Naive thymus-derived CD4-positive, alpha-beta T cell (primary cell): ENCODE measurements around the gene BBS2. TPM values are rescaled to one million over a fixed set of nuclear protein-coding genes. Genes with fewer than 3 reads are reported as not detected.

Source experiments
- ATAC-seq: fragments of 150-1000 bp; cut with Tn5 transposase; 2 replicates; pipeline ENCODE4 v1.10.0; 2021; ENCODE audit warnings: mild to moderate bottlenecking, moderate library complexity
- CTCF ChIA-PET: fragments of 350-600 bp; sonication (Branson Sonifier 250); formaldehyde crosslinking; loops from one replicate; lab custom pipeline; 2021; ENCODE audit warnings: antibody characterized with exemption; lab: Charles Lee
- POLR2A ChIA-PET: fragments of 350-600 bp; sonication (Branson Sonifier 250); formaldehyde crosslinking; loops from one replicate; lab custom pipeline; 2021; ENCODE audit warnings: antibody characterized with exemption, inconsistent platforms; lab: Charles Lee
- DNase-seq, 9 donors: peaks; one replicate each; pipeline versions ENCODE4 v3.0.0 to v3.0.0-alpha.2; 2020 to 2022; ENCODE audit warnings: mixed read lengths in 1 of 9
- H3K27ac ChIP-seq: one replicate; pipeline ENCODE4 v1.7.0; 2013; ENCODE audit warnings: mild to moderate bottlenecking, low read depth, low read length, moderate library complexity
- H3K27me3 ChIP-seq, 2 donors: one replicate each; pipeline ENCODE4 v1.7.0; 2013; ENCODE audit warnings: low read length in 2 of 2, mild to moderate bottlenecking in 2 of 2, moderate library complexity in 2 of 2; ENCODE audit not compliant: control insufficient read depth in 2 of 2, insufficient read depth in 2 of 2
- H3K36me3 ChIP-seq, 3 experiments: 1 replicate in 2 of 3; 2 replicates in 1 of 3; pipeline ENCODE4 v1.7.0; 2013; ENCODE audit warnings: low read length in 3 of 3, mild to moderate bottlenecking in 3 of 3, moderate library complexity in 1 of 3; ENCODE audit not compliant: insufficient read depth in 3 of 3, control insufficient read depth in 2 of 3
- H3K4me1 ChIP-seq, 2 donors: one replicate each; pipeline ENCODE4 v1.7.0; 2013; ENCODE audit warnings: low read length in 2 of 2, mild to moderate bottlenecking in 2 of 2, moderate library complexity in 1 of 2; ENCODE audit not compliant: control insufficient read depth in 2 of 2, insufficient read depth in 2 of 2
- H3K4me3 ChIP-seq: 2 replicates; pipeline ENCODE4 v1.7.0; 2013; ENCODE audit warnings: mild to moderate bottlenecking, low read length
- H3K9me3 ChIP-seq, 3 experiments: 1 replicate in 2 of 3; 2 replicates in 1 of 3; pipeline ENCODE4 v1.7.0; 2013; ENCODE audit warnings: low read length in 3 of 3; ENCODE audit not compliant: control insufficient read depth in 2 of 3
- H3K27ac Mint-ChIP-seq, 9 donors: one replicate each; pipeline ENCODE4 v1.8.0; 2020 to 2022; ENCODE audit warnings: mixed read lengths in 9 of 9, mild to moderate bottlenecking in 8 of 9, moderate library complexity in 5 of 9, inconsistent platforms in 2 of 9
- H3K27me3 Mint-ChIP-seq, 5 donors: one replicate each; pipeline ENCODE4 v1.8.0; 2021 to 2022; ENCODE audit warnings: mixed read lengths in 5 of 5, mild to moderate bottlenecking in 1 of 5
- H3K36me3 Mint-ChIP-seq, 5 donors: one replicate each; pipeline ENCODE4 v1.8.0; 2020 to 2022; ENCODE audit warnings: mixed read lengths in 5 of 5, mild to moderate bottlenecking in 3 of 5, inconsistent platforms in 1 of 5
- H3K4me1 Mint-ChIP-seq, 7 donors: one replicate each; pipeline ENCODE4 v1.8.0; 2020 to 2022; ENCODE audit warnings: mixed read lengths in 7 of 7, mild to moderate bottlenecking in 3 of 7, inconsistent platforms in 1 of 7
- H3K4me3 Mint-ChIP-seq, 10 donors: one replicate each; pipeline ENCODE4 v1.8.0; 2020 to 2022; ENCODE audit warnings: mild to moderate bottlenecking in 10 of 10, mixed read lengths in 10 of 10, moderate library complexity in 6 of 10, inconsistent platforms in 2 of 10
- H3K9me3 Mint-ChIP-seq, 11 donors: one replicate each; pipeline ENCODE4 v1.8.0; 2020 to 2022; ENCODE audit warnings: mixed read lengths in 11 of 11, mild to moderate bottlenecking in 4 of 11, inconsistent platforms in 1 of 11, moderate library complexity in 1 of 11
- intact Hi-C, 2 donors: fragments of 100-400 bp; cut with micrococcal nuclease; formaldehyde crosslinking; loops; one replicate each; pipeline ENCODE4 v1.15.1; 2023
- polyA plus RNA-seq, 2 donors: library from polyadenylated mRNA; unstranded; fragments of 300-500 nt; fragmentation: Illumina TruSeq; gene quantifications; one replicate each; pipeline ENCODE4 v1.2.3, GENCODE V29; 2021
- total RNA-seq, 6 experiments: library from RNA in 5 of 6; stranded (reverse) in 5 of 6; gene quantifications; 1 replicate in 5 of 6; 2 replicates in 1 of 6; pipeline ENCODE4 v1.2.3 and lab custom pipeline; 2021 to 2026

Gene BBS2
- total and polyA plus RNA-seq, 7 experiments from 2014 or later, result 14.7 to 130 (median 72.2) TPM

DNA sequence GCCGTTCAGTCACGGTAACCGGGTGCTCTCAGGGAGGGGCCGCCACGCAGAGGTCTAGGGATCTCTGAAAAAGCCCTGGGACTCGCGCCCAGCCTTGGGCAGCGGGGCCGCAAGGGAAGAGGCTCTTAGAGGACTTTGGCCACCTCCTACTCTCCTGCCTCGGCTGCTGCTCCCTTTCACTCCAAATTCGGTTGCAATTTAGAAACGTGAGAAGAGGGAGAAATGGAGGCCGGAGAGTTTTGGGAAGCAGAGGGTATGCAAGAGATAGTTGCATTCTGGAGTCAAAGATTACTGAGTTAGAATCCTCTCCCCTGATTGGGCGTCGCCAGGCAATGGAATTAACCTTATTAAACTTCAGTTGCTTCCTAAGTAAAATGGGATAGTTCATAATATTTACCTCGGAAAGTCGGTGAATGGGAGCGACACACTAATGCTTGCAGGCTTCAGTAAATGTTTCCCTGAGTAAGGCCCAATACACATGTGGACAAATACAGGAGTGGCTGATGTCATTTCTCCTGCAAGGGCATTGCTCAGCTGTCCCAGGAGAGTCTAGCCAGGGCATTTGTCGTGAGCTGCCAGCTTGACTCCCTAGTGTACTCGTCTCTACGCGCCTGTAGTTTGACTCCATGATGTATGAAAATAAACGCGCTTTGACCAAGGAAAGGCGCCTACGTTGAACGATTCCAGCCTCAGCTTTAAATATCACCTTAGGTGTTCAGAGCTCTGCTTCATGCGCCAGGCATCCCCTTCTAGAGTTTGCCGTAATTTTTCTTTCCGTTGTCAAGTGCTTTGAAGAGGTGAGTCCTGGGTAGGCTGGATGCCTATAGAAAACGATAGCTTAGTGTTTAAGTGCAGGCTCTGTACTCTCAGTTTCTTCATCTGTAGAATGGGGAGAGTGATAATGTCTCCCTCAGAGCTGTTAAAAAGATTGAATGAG, 67.8 kb downstream of the BBS2 start:
- Mint-ChIP-seq H3K4me1 (peaks cover 50 to 79% (median 72%) of the 10 kb centered on the region in 7 donors), H3K4me3 (peak overlapping the region; percentile 94 to 100 (median 97)), H3K27ac (peak overlapping the region; percentile 92 to 98 (median 93)), H3K27me3 (no peaks in the 10 kb centered on the region), H3K9me3 (no peaks in the 10 kb centered on the region), H3K36me3 (peaks cover 20 to 34% (median 25%) of the 10 kb centered on the region in 5 donors)
- ATAC-seq, result peak; percentile 36
- Histone ChIP-seq H3K4me1 (peaks cover 24 to 42% of the 10 kb centered on the region in 2 donors), H3K4me3 (peak overlapping the region; percentile 96), H3K9me3 (no peaks in the 10 kb centered on the region), H3K36me3 (peaks cover 11 to 28% (median 24%) of the 10 kb centered on the region in 3 experiments), H3K27me3 (no peaks in the 10 kb centered on the region), H3K27ac (peak overlapping the region; percentile 92)
- peak in 2 of 9 donors; percentile 1 to 3 for DNase-seq
- CTCF ChIA-PET, result interaction anchor here (0.7 to 1.4 kb wide), 2 partner anchors 25 to 35 kb away, joined by 3 to 4 read pairs; no protein-coding TSS in a partner anchor
- intact Hi-C loops, result loop anchor here (1.0 to 5.0 kb wide), 14 partner anchors 27 to 1550 kb away; partner anchors contain the start of genes AMFR (in 2 of the 2), BBS2 (in 2 of the 2), HERPUD1 (in 2 of the 2) and GNAO1 (in 1 of the 2)
- POLR2A ChIA-PET, result interaction anchor here (0.5 to 1.6 kb wide), 13 partner anchors 8 to 1283 kb away, joined by 3 to 5 read pairs (median 4); partner anchors contain the start of genes KATNB1, PSME3IP1 and RSPRY1

DNA sequence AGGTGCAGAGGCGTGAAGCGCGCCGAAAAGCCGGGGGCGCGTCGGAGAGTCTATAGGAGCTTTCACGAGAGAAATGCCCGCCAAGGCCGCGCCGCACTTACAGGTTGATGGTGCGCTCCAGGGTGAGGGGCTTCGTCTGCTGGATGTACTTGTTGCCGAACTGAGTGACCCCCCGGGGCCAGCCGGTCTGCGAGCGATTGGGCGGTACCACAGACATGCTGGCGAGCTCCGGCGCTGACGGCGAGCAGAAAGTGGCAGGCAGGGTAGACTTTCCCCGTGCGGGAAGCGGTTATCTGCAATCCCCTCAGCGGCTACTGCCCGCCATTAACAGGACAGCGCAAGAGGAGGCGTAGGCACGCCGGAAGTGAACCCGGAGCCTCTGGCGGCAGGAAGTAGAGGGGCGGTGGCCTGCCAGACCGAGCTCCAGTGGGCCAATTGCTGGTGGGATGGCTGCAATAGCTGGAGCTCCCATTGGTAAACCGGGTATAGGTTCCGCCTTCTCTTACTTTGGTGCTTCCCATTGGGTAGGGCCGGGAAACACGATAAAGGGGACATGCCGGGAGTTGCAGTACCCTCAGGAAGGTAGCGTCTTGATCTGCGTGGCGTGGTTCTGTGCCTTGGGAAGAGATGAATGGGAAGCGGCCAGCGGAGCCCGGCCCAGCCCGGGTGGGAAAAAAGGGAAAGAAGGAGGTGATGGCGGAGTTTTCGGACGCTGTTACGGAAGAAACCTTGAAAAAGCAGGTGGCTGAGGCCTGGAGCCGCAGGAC, 68.7 kb downstream of the BBS2 start, which contains the start of the genes NUDT21 and OGFOD1:
NUDT21 (minus strand) TSS at position 347 of the 767 bp plus-strand sequence; CDS start at position 217, 130 bp downstream.
OGFOD1 (plus strand) TSS at position 569 of the 767 bp plus-strand sequence; CDS start at position 628, 59 bp downstream.
- H3K27ac Mint-ChIP-seq, result peak within 1 kb of the TSS; percentile 92 to 98 (median 93)
- Histone ChIP-seq H3K27ac (peak within 1 kb of the TSS; percentile 92), H3K36me3 (peaks cover 13 to 23% (median 22%) of the 10 kb centered on the region in 3 experiments), H3K9me3 (no peaks in the 10 kb centered on the region), H3K4me3 (peak within 1 kb of the TSS; percentile 96), H3K4me1 (peaks cover 24 to 42% of the 10 kb centered on the region in 2 donors), H3K27me3 (no peaks in the 10 kb centered on the region)
- peak within 1 kb of the TSS; percentile 94 to 100 (median 97) for H3K4me3 Mint-ChIP-seq
- DNase-seq, result peak; percentile 67 to 96 (median 93)
- H3K9me3 Mint-ChIP-seq, result no peaks in the 10 kb centered on the region
- H3K36me3 Mint-ChIP-seq, result peaks cover 18 to 28% (median 21%) of the 10 kb centered on the region in 5 donors
- ATAC-seq, result peak; percentile 99
- peaks cover 50 to 77% (median 64%) of the 10 kb centered on the region in 7 donors for H3K4me1 Mint-ChIP-seq
- CTCF ChIA-PET, result interaction anchor here (0.7 to 1.4 kb wide), 2 partner anchors 24 to 35 kb away, joined by 3 to 4 read pairs; no protein-coding TSS in a partner anchor
- H3K27me3 Mint-ChIP-seq, result no peaks in the 10 kb centered on the region
- POLR2A ChIA-PET, result interaction anchor here (0.6 to 1.4 kb wide), 12 partner anchors 9 to 1284 kb away, joined by 3 to 5 read pairs (median 4); partner anchors contain the start of gene KATNB1
- intact Hi-C loops, result loop anchor here (1.0 to 5.0 kb wide), 14 partner anchors 26 to 1551 kb away; partner anchors contain the start of genes AMFR (in 2 of the 2), BBS2 (in 2 of the 2), HERPUD1 (in 2 of the 2) and GNAO1 (in 1 of the 2)

DNA sequence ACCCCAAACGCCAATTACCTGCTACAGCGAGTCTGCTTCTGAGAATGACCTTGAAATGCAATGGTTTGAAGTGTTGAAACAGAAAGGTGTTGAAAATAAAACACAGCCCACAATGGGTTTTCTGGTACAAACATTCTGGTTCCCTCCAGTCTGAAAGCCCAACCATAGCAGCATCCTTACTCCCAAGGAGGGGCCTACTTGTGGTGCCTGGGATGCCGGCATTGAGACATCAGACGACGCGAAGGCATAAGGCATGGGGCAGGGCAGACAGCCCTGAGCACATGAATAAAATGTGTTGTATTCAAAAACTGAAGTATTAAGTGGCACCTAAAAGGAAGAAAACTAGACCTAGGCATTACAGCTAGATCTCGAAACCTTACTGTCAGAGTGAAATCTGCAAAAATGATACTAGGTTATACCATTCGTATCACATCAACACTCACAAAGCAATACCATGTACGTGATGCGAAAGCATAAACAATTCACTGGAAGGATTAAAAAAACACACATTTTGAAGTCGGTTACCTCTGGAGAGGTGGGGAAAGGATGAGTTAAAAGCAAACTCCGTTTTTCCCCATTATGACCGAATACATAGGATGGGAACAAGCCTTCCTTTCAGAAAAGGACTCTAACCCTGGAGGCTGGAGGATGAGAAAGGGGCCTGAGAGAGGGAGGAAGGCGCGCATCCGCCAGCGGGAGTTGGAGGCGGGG, 69.4 kb downstream of the BBS2 start:
- H3K36me3 Mint-ChIP-seq, result peaks cover 10 to 26% (median 14%) of the 10 kb centered on the region in 5 donors
- Histone ChIP-seq H3K27ac (peak overlapping the region; percentile 92), H3K4me1 (peaks cover 24 to 42% of the 10 kb centered on the region in 2 donors), H3K4me3 (peak overlapping the region; percentile 96), H3K36me3 (peaks cover 11 to 27% (median 22%) of the 10 kb centered on the region in 3 experiments), H3K27me3 (no peaks in the 10 kb centered on the region), H3K9me3 (no peaks in the 10 kb centered on the region)
- no peaks in the 10 kb centered on the region for H3K27me3 Mint-ChIP-seq
- ChIA-PET POLR2A (interaction anchor here (0.6 to 1.4 kb wide), 9 partner anchors 11 to 1285 kb away, joined by 3 to 5 read pairs (median 4); partner anchors contain the start of gene KATNB1), CTCF (interaction anchor here (1.4 kb wide), 1 partner anchor 24 kb away, joined by 3 read pairs; no protein-coding TSS in a partner anchor)
- H3K4me1 Mint-ChIP-seq, result peaks cover 47 to 70% (median 61%) of the 10 kb centered on the region in 7 donors
- H3K9me3 Mint-ChIP-seq, result no peaks in the 10 kb centered on the region
- peak in 1 of 9 donors; percentile 29 for DNase-seq
- H3K4me3 Mint-ChIP-seq, result peak overlapping the region; percentile 94 to 100 (median 97)
- intact Hi-C loops, result loop anchor here (2.0 to 5.0 kb wide), 7 partner anchors 252 to 1552 kb away; partner anchors contain the start of genes HERPUD1 (in 2 of the 2), GNAO1 (in 1 of the 2), KATNB1 (in 1 of the 2) and PSME3IP1 (in 1 of the 2)
- no peak for ATAC-seq
- H3K27ac Mint-ChIP-seq, result peak overlapping the region; percentile 92 to 98 (median 93)

DNA sequence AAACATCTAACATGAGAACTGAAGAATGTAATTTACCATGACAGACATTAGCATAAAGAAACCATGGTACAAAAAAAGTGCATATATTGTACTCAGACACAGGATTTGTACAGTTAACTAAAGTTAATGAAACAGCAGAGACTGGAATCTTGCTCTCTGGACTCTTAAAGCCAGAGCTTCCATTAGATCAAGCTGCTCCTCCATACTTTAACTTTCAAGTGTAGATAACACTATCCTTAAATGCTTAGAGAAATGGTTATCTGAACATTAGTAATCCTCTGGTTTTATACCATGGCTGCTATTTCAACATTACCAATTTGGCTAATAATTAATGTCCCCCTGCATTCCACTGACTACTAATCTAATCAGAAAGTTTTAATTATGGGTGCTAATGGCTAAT, 71.8 kb downstream of the BBS2 start:
- no peaks in the 10 kb centered on the region for H3K9me3 Mint-ChIP-seq
- Histone ChIP-seq H3K4me1 (peaks cover 24 to 39% of the 10 kb centered on the region in 2 donors), H3K4me3 (no peak overlapping the region), H3K9me3 (no peaks in the 10 kb centered on the region), H3K27ac (no peak overlapping the region), H3K36me3 (peaks cover 11 to 40% (median 14%) of the 10 kb centered on the region in 3 experiments), H3K27me3 (no peaks in the 10 kb centered on the region)
- ATAC-seq (no peak), DNase-seq (no peak)
- intact Hi-C loops, result no loop called here
- ChIA-PET CTCF (no interaction called here), POLR2A (interaction anchor here (2.0 kb wide), 1 partner anchor 13 kb away, joined by 6 read pairs; no protein-coding TSS in a partner anchor)
- H3K4me3 Mint-ChIP-seq, result peak overlapping the region in 5 of 10 donors; percentile 4 to 98 (median 20)
- H3K36me3 Mint-ChIP-seq, result peaks cover 4 to 17% (median 5%) of the 10 kb centered on the region in 5 donors
- H3K27me3 Mint-ChIP-seq, result no peaks in the 10 kb centered on the region
- peak overlapping the region in 5 of 9 donors; percentile 7 to 58 (median 40) for H3K27ac Mint-ChIP-seq
- peaks cover 44 to 55% (median 52%) of the 10 kb centered on the region in 7 donors for H3K4me1 Mint-ChIP-seq

DNA sequence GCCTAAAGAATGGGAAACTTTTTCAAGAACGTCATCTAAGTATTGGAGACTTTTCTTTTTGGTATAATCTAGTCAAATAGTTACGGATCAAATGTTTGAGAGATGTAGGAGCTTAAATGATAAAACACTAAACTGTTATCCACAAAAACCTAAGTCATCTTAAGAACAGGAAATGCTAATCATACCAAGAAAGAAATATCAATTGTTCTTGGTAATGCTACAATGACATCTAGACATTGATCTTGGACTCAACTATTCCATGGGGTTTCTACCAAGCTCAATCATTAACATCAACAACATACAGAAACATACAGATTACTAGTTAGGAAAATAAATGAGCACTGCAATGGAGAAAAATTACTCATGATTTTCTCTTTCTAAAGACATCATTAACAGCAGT, 72.5 kb downstream of the BBS2 start:
- ChIA-PET CTCF (interaction anchor here (0.6 kb wide), 1 partner anchor 24 kb away, joined by 4 read pairs; no protein-coding TSS in a partner anchor), POLR2A (no interaction called here)
- Mint-ChIP-seq H3K36me3 (peaks cover 8 to 24% (median 12%) of the 10 kb centered on the region in 5 donors), H3K9me3 (no peaks in the 10 kb centered on the region), H3K4me3 (peak overlapping the region in 1 of 10 donors; percentile 28), H3K27me3 (no peaks in the 10 kb centered on the region), H3K4me1 (peaks cover 38 to 49% (median 47%) of the 10 kb centered on the region in 7 donors), H3K27ac (peak overlapping the region in 1 of 9 donors; percentile 40)
- peaks cover 19 to 31% of the 10 kb centered on the region in 2 donors for H3K4me1 ChIP-seq
- no peak overlapping the region for H3K4me3 ChIP-seq
- peaks cover 11 to 41% (median 19%) of the 10 kb centered on the region in 3 experiments for H3K36me3 ChIP-seq
- H3K27me3 ChIP-seq, result no peaks in the 10 kb centered on the region
- no peaks in the 10 kb centered on the region for H3K9me3 ChIP-seq
- ATAC-seq (no peak), DNase-seq (no peak)
- H3K27ac ChIP-seq, result no peak overlapping the region
- intact Hi-C loops, result no loop called here
